IPS-18c (cell line): Measurements from ENCODE around the gene PPP1R12A.

Source experiments
- H3K4me3 ChIP-seq: 2 replicates; pipeline ENCODE4 v1.7.0; 2013; ENCODE audit warnings: low read depth, mild to moderate bottlenecking, low read length, moderate library complexity; ENCODE audit not compliant: insufficient read depth
- H3K9me3 ChIP-seq: one replicate; pipeline ENCODE4 v1.6.1; 2013; ENCODE audit warnings: mild to moderate bottlenecking, low read length, moderate library complexity; ENCODE audit not compliant: control insufficient read depth, insufficient read depth

The PPP1R12A gene

DNA sequence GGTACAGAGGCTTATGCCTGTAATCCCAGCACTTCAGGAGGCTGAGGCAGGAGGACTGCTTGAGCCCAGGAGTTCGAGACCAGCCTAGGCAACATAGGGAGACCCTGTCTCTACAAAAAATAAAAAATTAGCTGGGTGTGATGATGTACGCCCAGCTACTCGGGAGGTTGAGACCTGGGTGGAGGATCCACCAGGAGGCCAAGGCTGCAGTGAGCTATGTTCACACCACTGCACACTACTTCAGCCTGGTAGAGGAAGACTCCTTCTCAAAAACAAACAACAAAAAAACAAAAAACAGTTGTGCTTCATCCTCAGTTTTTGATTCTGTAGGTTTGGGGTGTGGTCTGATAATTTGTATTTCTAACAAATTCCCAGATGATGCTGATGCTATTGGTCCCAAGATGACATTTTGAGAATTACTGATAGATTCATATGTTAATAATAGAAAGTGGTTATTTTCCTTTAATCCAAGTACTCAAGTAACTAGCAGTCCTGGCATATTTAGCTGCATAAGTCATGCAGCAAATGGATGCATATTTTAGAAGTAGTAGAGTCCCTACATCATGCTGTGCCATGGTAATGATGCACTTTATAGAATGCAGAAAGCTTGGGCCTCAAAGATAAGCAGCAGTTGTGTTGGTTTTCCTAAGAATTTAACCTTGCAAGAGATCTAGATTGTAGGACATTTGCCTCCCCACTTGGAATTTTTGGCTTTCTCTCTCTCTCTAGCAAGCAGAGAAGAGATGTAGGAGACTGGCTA is 168.0 kb downstream of the PPP1R12A start:
- H3K9me3 ChIP-seq: no peaks in the 10 kb centered on the region
- H3K4me3 ChIP-seq: no peak overlapping the region

- Histone ChIP-seq H3K9me3 (no peaks in the 10 kb centered on the region), H3K4me3 (no peak overlapping the region)
These were observed 169.7 kb downstream of the PPP1R12A start for GRCh38 chr12:79765157-79765556.

DNA sequence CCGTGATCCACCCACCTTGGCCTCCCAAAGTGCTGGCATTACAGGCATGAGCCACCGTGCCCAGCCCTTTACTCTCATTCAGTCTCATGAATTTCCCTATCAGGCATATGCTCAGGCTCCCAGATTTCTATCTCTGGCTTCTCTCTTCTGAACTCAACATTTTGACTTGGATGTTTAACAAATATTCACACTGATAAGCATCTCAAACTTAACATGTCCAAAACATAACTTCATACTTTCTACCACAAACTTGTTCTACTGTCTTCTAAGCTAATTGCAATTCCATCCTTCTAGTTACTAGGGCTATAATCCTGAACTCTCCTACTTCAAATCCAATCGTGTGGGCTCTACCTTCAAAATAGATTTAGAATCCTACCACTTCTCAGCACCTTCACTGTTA is 170.3 kb downstream of the PPP1R12A start:
- no peaks in the 10 kb centered on the region for H3K9me3 ChIP-seq

DNA sequence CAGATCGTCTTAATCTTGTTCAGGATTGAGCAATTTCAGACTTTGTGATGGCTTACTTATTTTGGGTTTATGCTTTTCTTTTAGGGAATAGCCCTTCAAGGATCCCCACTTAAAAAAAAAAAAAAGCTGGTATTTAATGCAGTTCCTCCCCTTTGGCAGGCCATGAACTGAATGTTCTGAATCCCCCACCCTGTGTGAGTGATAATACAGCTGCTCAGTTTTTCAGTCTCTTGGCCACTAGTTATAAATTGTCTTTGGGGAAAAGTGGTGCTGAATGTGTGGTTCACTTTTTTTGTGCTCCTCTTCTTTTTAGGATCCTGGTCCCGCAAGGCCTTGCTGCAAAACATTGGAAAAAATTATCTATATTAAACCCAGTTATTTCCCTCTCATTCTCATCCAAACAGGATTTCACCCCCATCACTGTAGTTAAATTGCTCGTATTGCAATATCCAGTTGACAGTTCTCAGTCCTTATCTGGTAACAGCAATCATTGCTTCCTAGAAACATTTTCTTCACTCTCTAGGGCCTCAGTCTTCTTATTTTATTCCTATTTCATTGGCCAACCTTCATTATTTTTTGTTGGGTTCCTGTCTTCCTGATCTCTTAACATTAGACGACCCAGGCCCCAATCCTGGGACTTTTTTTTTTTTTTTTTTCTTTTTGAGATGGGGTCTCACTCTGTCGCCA is 171.0 kb downstream of the PPP1R12A start:
- Histone ChIP-seq H3K9me3 (no peaks in the 10 kb centered on the region), H3K4me3 (no peak overlapping the region)

More for the DNA sequence above, 170.3 kb downstream of the PPP1R12A start:
- H3K4me3 ChIP-seq: no peak overlapping the region

DNA sequence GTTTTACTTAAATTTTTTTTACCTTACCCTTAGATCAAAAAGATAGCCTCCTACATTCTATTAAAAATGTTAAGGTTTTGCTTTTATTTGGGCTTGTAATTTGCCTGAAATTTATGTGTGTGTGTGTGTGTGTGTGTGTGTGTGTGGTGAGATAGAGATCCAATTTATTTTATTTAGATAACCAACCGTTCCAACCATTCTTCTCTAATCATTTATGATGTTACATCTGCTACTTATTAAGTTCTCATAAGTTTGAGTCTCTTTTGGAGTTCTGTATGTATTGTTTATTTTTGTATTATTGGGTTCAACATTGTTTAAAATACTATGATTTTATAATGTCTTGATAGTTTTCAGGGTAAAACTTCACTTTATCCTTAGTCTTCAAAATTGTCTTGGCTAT is 173.6 kb downstream of the PPP1R12A start:
- no peaks in the 10 kb centered on the region for H3K9me3 ChIP-seq
- no peak overlapping the region for H3K4me3 ChIP-seq

GRCh38 chr12:79747274-79747673 is 187.6 kb downstream of the PPP1R12A start:
- no peaks in the 10 kb centered on the region for H3K9me3 ChIP-seq
- no peak overlapping the region for H3K4me3 ChIP-seq

DNA sequence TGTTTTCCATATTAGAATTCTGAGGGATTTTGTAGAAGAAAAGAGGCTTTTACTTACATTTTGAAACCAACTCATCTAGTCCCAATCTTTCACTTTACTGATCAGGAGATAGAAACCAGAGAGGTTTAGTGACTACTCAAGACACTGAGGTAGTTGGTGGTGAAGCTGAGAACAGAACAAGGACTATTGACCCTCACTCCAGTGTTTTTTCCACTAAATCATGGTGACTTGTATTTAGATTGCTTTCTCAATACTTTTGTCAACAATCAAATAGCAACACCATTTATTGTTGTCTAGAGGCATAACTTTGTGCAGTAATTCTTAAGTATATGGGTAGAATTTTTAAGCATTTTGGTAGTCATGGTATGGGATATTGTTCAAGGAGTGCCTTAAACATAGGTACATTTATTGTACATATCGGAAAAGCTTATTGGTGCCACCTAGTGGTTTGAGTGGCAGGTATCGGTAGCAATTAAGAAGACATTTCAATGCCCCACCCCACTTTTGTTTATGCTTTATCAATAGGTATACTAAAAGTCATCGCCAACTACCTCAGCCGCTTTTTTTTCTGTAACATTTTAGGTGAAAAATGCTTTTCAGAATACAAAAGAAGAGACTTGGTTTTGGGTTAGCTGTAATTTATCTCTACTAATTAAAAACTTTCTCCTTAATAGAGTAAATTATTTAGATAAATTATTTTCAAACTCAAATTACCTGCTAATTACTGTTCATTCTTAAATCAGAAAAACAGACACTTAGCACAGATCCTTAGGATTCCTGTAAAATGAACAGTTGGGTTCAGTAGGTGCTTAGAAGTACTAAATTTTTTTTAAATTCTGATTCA is 196.8 kb downstream of the PPP1R12A start:
- no peaks in the 10 kb centered on the region for H3K9me3 ChIP-seq
- H3K4me3 ChIP-seq: no peak overlapping the region

DNA sequence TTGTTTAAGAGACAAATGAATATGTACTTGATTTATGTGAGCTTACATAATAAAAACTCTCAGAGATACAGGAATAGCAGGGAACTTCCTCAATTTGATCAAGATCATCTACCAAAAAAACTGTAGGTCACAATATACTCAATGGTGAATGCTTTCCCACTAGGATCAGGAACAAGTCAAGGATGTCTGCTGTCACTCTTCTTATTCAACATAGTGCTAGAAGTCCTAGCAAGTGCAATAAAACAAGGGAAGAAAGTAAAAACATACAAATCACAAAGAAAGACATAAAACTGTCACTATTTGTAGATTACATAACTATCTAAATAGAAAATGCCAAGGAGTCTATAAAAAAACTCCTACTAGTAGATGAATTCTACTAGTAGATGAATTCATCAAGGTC is 202.3 kb downstream of the PPP1R12A start:
- Histone ChIP-seq H3K9me3 (no peaks in the 10 kb centered on the region), H3K4me3 (no peak overlapping the region)

GRCh38 chr12:79725987-79726386 is 208.9 kb downstream of the PPP1R12A start:
- H3K4me3 ChIP-seq: no peak overlapping the region

More at GRCh38 chr12:79725987-79726386, 208.9 kb downstream of the PPP1R12A start:
- no peaks in the 10 kb centered on the region for H3K9me3 ChIP-seq
